Measurements from ENCODE around the gene TEPSIN. TPM values are rescaled to one million over a fixed set of nuclear protein-coding genes. Genes with fewer than 3 reads are reported as not detected.

Gene TEPSIN
- total RNA-seq: 10 to 100 TPM; 37.9 to 82.2 (median 64.9) TPM

- intact Hi-C loops (cut with DNase I): loop anchor here (5.0 kb wide), 1 partner anchor 97 kb away; no protein-coding TSS in a partner anchor
- no peaks in the 10 kb centered on the region for H3K36me3 ChIP-seq
- H3K4me3 ChIP-seq (replicated peaks in 1 of 3): peak within 1 kb of the TSS; percentile 79 to 98 (median 85)
- TF ChIP-seq CTCF (IDR thresholded peaks at IDR 0.05) (no peak), POLR2A (IDR thresholded peaks at IDR 0.05) (peak in 1 of 2 donors; percentile 73)
- H3K9me3 ChIP-seq: no peaks in the 10 kb centered on the region
- WGBS, 2 donors: 0% methylated on average over 4 to 22 of the region's 100 CpGs
- no peaks in the 10 kb centered on the region for H3K27me3 ChIP-seq
- DNase-seq: peak; percentile 98 to 99
- peak within 1 kb of the TSS; percentile 65 to 74 (median 72) for H3K27ac ChIP-seq
- H3K4me1 ChIP-seq: peaks cover 20 to 22% of the 10 kb centered on the region in 2 donors
Observed at GRCh38 chr17:81238815-81239713, at the start of gene TEPSIN, which contains the start of gene NDUFAF8. Gene TEPSIN (minus strand): TSS chr17:81239055. CDS start chr17:81239033, 22 bp downstream. Gene NDUFAF8 (plus strand): TSS chr17:81239318. CDS start chr17:81239364, 46 bp downstream.

GRCh38 chr17:81287741-81288430 lies 49.0 kb upstream of the TEPSIN start:
- no peaks in the 10 kb centered on the region for H3K9me3 ChIP-seq
- intact Hi-C loops (cut with DNase I): no loop called here
- no peak for TF ChIP-seq CTCF (IDR thresholded peaks at IDR 0.05)
- H3K27ac ChIP-seq: no peak overlapping the region
- WGBS, 2 donors: 78 to 81% methylated on average over 16 of the region's 16 CpGs
- H3K36me3 ChIP-seq: peaks cover 0 to 6% of the 10 kb centered on the region in 2 donors
- H3K4me3 ChIP-seq (replicated peaks in 1 of 3): no peak overlapping the region
- peaks cover 10 to 31% of the 10 kb centered on the region in 2 donors for H3K4me1 ChIP-seq
- no peaks in the 10 kb centered on the region for H3K27me3 ChIP-seq
- no peak for DNase-seq

- Histone ChIP-seq H3K9me3 (no peaks in the 10 kb centered on the region), H3K4me3 (replicated peaks in 1 of 3) (no peak overlapping the region), H3K36me3 (peaks cover 7 to 10% of the 10 kb centered on the region in 2 donors), H3K4me1 (peaks cover 10 to 25% of the 10 kb centered on the region in 2 donors), H3K27me3 (no peaks in the 10 kb centered on the region), H3K27ac (no peak overlapping the region)
- intact Hi-C loops (cut with DNase I): no loop called here
- TF ChIP-seq POLR2A (IDR thresholded peaks at IDR 0.05): no peak
- no peak for TF ChIP-seq CTCF (IDR thresholded peaks at IDR 0.05)
- no peak for DNase-seq
- 95 to 97% methylated on average over 6 to 15 of the region's 21 CpGs for WGBS, 2 donors
Observed at GRCh38 chr17:81287152-81287551, 48.3 kb upstream of the TEPSIN start.

- TF ChIP-seq CTCF (IDR thresholded peaks at IDR 0.05) (no peak), POLR2A (IDR thresholded peaks at IDR 0.05) (no peak)
- no peaks in the 10 kb centered on the region for H3K27me3 ChIP-seq
- H3K4me3 ChIP-seq (replicated peaks in 1 of 3): no peak overlapping the region
- peaks cover 8 to 21% of the 10 kb centered on the region in 2 donors for H3K4me1 ChIP-seq
- WGBS, 2 donors: 91 to 93% methylated on average over 12 to 20 of the region's 23 CpGs
- H3K9me3 ChIP-seq: no peaks in the 10 kb centered on the region
- no peak for DNase-seq
- intact Hi-C loops (cut with DNase I): no loop called here
- peaks cover 12 to 15% of the 10 kb centered on the region in 2 donors for H3K36me3 ChIP-seq
- peak overlapping the region in 2 of 3 donors; percentile 63 to 73 for H3K27ac ChIP-seq
Observed at GRCh38 chr17:81286491-81287145, 47.8 kb upstream of the TEPSIN start.
